ENCODE data around the gene FBXW5. TPM values are rescaled to one million over a fixed set of nuclear protein-coding genes. Genes with fewer than 3 reads are reported as not detected.
A peak's percentile ranks its signal among the peaks of the same experiment; 100 is the strongest.

FBXW5 gene
- total RNA-seq, 2 donors from 2014 or later: 156 to 161 TPM

DNA sequence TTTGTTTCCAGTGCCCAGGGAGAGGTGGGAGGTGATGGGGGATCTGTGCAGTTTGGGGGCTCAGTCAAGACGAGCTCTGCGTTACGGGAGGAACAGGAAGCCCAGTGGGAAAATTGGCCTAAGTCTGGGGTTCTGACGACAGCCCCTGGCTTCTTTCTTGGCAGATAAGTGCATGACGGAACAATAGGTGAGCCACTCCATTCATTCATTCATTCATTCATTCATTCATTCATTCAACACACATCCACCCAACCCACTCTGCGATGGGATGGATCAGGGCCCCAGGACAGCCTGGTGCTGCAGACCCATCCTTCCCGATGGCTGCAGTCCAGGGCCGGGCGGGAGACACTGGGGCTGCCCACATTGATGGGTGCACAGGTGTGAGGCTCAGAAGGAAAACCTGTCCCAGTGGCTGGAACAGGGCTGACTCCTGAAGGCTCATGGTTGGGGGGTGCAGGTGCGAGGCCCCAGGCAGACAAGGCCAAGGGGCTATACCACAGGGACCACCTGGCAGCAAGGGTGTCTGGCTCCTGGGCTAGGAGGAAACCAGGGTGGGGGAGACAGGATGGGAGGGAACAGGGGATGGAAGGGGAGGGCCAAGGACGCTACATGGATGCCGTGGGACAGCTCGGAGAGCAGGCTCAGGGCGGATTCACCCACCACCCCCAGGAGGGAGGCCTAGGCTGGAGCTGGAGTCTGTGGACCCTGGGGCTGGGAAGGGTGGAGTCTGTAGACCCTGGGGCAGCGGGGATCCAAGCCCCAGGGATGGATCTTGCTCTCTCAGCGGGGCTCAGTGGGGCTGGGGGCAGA is 36.3 kb upstream of the FBXW5 start:
- intact Hi-C loops (cut with DNase I): no loop called here
- TF ChIP-seq, protein P1, sequence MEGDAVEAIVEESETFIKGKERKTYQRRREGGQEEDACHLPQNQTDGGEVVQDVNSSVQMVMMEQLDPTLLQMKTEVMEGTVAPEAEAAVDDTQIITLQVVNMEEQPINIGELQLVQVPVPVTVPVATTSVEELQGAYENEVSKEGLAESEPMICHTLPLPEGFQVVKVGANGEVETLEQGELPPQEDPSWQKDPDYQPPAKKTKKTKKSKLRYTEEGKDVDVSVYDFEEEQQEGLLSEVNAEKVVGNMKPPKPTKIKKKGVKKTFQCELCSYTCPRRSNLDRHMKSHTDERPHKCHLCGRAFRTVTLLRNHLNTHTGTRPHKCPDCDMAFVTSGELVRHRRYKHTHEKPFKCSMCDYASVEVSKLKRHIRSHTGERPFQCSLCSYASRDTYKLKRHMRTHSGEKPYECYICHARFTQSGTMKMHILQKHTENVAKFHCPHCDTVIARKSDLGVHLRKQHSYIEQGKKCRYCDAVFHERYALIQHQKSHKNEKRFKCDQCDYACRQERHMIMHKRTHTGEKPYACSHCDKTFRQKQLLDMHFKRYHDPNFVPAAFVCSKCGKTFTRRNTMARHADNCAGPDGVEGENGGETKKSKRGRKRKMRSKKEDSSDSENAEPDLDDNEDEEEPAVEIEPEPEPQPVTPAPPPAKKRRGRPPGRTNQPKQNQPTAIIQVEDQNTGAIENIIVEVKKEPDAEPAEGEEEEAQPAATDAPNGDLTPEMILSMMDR (IDR thresholded peaks at IDR 0.05): no peak
- TF ChIP-seq POLR2A (IDR thresholded peaks at IDR 0.05): no peak
- no peaks in the 10 kb centered on the region for H3K36me3 ChIP-seq (replicated peaks in 1 of 2; ENCODE audit: insufficient read depth in 1 of 2, low read depth in 2 of 2)
- WGBS, 2 donors: 83 to 96% methylated on average over 15 to 16 of the region's 16 CpGs
- peak overlapping the region in 2 of 4 donors; percentile 36 to 44 for H3K27ac ChIP-seq
- DNase-seq: no peak
- H3K4me3 ChIP-seq: no peak overlapping the region
- H3K9me3 ChIP-seq: no peaks in the 10 kb centered on the region
- H3K4me1 ChIP-seq: peaks cover 12% of the 10 kb centered on the region
- ATAC-seq: no peak
- H3K27me3 ChIP-seq: peaks cover 0 to 5% of the 10 kb centered on the region in 2 donors

DNA sequence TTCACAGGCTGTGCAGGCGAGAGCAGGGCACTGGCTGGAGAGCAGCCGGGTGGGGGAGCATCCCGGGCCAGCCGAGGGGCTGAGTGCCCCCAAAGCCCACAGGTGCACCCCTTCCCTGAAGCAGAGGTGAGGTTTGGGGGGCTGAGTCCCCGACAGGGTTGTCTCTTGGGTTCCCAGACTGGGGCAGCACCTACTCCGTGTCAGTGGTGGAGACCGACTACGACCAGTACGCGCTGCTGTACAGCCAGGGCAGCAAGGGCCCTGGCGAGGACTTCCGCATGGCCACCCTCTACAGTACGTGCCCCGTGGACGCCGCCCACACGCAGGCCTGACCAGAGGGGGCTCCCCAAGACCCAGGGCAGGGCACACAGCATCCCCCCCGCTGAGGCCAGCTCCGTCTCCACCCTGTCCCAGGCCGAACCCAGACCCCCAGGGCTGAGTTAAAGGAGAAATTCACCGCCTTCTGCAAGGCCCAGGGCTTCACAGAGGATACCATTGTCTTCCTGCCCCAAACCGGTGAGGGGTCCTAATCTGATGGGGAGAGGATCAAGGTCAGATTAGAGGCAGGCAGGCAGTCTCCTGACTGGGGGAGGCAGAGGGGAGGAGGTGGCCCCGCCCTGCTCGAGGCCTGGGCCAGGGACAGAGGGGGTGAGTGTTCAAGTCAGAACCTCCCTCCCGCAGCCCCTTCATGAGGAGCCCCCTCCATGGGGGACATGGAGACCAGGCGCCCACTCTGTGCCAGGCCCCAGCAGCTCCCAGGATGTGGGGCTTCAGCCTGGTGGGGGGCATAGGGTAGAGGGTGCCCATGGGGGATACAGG is 35.4 kb upstream of the FBXW5 start:
- no peak overlapping the region for H3K27ac ChIP-seq
- TF ChIP-seq, protein P1 (IDR thresholded peaks at IDR 0.05): no peak
- TF ChIP-seq POLR2A (IDR thresholded peaks at IDR 0.05): no peak
- H3K4me1 ChIP-seq: peaks cover 7% of the 10 kb centered on the region
- intact Hi-C loops (cut with DNase I): no loop called here
- no peak overlapping the region for H3K4me3 ChIP-seq
- peaks cover 0 to 5% of the 10 kb centered on the region in 2 donors for H3K27me3 ChIP-seq
- no peaks in the 10 kb centered on the region for H3K36me3 ChIP-seq (replicated peaks in 1 of 2; ENCODE audit: insufficient read depth in 1 of 2, low read depth in 2 of 2)
- DNase-seq (no peak), ATAC-seq (no peak)
- 79 to 88% methylated on average over 4 to 26 of the region's 26 CpGs for WGBS, 2 donors
- no peaks in the 10 kb centered on the region for H3K9me3 ChIP-seq

DNA sequence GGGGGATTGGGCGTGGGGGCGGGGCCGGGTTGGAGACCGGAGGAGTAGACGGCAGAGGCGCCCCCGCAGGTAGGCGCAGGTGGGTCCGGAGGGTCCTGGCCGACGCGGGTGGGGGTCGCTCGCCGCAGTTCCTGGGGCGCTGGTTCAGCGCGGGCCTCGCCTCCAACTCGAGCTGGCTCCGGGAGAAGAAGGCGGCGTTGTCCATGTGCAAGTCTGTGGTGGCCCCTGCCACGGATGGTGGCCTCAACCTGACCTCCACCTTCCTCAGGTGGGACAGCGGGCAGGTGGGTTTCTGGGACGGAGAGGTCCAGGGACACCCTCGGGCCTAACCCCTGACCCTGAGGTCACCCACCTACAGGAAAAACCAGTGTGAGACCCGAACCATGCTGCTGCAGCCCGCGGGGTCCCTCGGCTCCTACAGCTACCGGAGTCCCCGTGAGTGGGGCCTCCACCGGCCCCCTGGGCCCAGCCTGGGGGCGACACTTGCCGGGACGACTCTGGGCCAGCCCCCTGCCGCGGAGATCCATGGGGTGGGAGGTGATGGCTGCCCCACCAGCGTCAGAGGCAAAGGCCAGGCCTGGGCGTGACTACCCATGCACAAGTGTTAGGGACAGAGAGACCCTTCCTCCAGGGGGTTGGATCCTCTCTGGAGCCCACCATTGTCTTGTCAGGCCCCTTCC is 34.5 kb upstream of the FBXW5 start:
- 44 to 54% methylated on average over 19 to 26 of the region's 41 CpGs for WGBS, 2 donors
- Histone ChIP-seq H3K27ac (no peak overlapping the region), H3K27me3 (no peaks in the 10 kb centered on the region), H3K36me3 (replicated peaks in 1 of 2; ENCODE audit: insufficient read depth in 1 of 2, low read depth in 2 of 2) (no peaks in the 10 kb centered on the region), H3K4me1 (peaks cover 6% of the 10 kb centered on the region), H3K4me3 (no peak overlapping the region), H3K9me3 (no peaks in the 10 kb centered on the region)
- DNase-seq (no peak), ATAC-seq (no peak)
- intact Hi-C loops (cut with DNase I): no loop called here
- TF ChIP-seq POLR2A (IDR thresholded peaks at IDR 0.05): no peak
- TF ChIP-seq, protein P1 (IDR thresholded peaks at IDR 0.05): no peak

DNA sequence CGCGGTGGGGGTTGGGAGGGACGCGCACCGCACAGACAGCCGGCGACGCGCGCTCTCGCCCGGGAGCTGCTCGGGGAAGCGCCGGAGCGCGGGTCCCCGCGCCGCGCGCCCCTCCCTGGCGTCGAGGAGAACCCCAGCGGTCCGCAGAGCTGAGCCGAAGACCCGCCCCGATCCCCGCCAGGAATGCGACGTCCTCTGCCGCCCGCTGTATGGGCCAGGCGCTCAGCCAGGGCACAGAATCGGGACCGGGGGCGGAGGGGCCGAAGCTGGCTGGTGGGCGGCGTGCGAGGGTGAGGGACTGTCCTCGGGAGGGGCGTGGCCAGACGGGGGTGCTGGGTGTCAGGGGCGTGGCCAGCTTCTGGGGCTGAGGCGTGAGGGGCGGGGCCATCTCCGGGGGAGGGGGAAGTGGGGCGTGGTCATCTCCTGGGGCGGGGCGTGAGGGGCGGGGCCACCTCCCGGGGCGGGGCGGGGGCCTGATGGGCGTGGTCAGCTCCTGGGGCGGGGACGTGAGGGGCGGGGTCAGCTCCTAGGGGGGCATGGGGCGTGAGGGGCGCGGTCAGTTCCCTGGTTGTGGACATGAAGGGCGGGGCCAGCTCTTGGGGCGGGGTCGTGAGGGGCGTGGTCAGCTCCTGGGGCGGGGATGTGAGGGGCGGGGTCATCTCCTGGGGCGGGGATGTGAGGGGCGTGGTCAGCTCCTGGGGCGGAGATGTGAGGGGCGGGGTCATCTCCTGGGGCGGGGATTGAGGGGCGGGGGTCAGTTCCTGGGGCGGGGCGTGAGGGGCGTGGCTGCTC is 33.7 kb upstream of the FBXW5 start:
- H3K9me3 ChIP-seq: no peaks in the 10 kb centered on the region
- no peak overlapping the region for H3K4me3 ChIP-seq
- intact Hi-C loops (cut with DNase I): no loop called here
- DNase-seq (peak; percentile 56 to 68 (median 62)), ATAC-seq (peak; percentile 46)
- H3K27ac ChIP-seq: peak overlapping the region in 1 of 4 donors; percentile 38
- TF ChIP-seq, protein P1 (IDR thresholded peaks at IDR 0.05): no peak
- TF ChIP-seq POLR2A (IDR thresholded peaks at IDR 0.05): no peak
- no peaks in the 10 kb centered on the region for H3K27me3 ChIP-seq
- peaks cover 6% of the 10 kb centered on the region for H3K4me1 ChIP-seq
- 3% methylated on average over 43 of the region's 78 CpGs; no CpG with 5 or more reads in 1 of the 2 donors for WGBS, 2 donors
- no peaks in the 10 kb centered on the region for H3K36me3 ChIP-seq (replicated peaks in 1 of 2; ENCODE audit: insufficient read depth in 1 of 2, low read depth in 2 of 2)
